DMS114 treated with DMSO at 0.1 percent for 48 hours (cell line): Measurements from ENCODE around the gene INPP5A.

Source experiments
- DNase-seq: peaks from one replicate; lab custom pipeline; 2025; ENCODE audit not compliant: unreplicated experiment; lab: John Stamatoyannopoulos, UW

The INPP5A gene

GRCh38 chr10:132642732-132643008 lies 105.1 kb downstream of the INPP5A start:
- no peak for DNase-seq

GRCh38 chr10:132643709-132644526 lies 106.3 kb downstream of the INPP5A start:
- DNase-seq: no peak

DNA sequence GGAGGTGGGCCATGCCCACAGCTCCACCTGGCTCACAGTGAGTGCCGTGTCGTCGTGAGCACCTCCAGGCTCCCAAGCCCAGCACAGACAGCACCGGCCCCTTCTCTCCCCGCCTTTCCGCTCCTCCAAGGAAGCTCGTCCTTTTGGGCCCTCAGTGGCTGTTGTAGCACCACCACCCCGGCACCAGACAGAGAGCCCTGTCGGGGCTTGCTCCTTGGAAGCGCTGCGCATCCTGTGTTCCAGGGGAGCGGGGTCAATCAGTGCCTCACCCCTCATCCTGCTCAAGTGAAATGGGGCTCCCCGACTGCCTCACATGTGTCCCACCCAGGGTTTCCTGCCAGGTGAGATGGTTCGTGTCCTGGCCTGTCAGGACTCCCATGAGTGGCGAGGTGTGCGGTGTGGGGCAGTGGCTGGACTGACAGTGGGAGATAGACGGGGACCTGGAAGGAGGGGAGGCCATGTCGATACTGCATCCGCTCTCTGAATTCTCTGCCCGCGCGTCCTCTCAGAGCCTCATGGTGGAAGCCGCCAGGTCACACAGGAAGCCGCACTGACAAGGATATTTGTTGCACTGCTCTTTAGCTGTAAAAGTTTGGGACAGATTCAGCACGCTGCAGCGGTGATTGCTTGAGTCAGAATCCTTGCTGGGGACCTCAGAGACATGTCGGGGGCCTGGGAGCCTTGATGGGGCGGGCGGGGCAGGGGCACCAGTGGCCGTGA lies 107.1 kb downstream of the INPP5A start:
- no peak for DNase-seq

DNA sequence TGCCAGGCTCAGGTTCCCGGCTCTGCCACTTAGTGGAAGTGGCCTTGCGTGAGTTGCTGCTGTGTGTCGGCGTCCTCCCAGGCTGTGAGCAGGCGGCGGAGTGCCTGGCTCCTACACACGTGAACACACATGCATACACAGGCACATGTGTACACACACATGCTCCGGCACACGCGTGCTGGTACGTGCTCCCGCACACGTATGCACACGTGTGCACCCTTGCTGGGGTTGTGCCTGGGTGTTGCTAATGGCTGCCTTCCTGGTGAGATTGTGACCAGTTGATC lies 107.6 kb downstream of the INPP5A start:
- no peak for DNase-seq

DNA sequence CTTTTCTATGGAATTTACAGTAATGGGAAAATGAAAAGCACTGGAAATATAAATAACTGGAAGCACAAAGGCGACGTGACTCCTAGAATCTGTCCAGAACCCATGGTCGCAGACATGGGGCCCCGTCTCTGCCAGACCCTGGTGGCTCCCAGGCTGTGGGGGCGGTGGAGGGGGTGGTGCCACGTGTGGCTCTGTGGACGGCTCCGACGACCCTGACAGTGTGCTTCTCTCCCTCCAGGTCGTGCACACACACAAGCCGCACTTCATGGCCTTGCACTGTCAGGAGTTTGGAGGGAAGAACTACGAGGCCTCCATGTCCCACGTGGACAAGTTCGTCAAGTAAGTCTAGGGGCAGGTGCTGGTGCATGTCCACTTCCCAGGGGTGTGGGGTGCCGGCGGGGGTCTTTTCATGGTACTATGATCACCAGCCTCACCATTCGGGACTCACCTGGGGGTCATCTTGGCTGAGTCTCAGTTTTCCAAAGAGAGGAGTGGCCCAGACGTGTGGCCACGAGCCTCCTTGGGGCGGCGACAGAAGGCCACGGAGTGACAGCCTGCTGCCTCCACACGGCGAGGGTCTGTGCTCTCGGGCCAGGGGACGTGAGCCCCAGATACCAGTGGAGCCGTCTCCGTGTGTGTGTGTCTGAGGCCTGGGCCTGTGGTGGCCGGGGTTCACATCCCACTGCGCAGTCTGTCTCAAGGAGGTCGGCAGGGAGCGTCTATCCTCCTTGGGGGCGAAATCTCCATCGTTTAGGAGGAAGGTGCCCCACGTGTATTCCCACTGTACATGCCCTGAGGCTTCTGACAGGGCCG lies 108.2 kb downstream of the INPP5A start:
- DNase-seq: no peak

- no peak for DNase-seq
Measured at GRCh38 chr10:132646443-132647097, 109.0 kb downstream of the INPP5A start.

GRCh38 chr10:132647424-132647823 lies 109.8 kb downstream of the INPP5A start:
- DNase-seq: no peak

- no peak for DNase-seq
Measured at GRCh38 chr10:132648072-132648850, 110.7 kb downstream of the INPP5A start.

DNA sequence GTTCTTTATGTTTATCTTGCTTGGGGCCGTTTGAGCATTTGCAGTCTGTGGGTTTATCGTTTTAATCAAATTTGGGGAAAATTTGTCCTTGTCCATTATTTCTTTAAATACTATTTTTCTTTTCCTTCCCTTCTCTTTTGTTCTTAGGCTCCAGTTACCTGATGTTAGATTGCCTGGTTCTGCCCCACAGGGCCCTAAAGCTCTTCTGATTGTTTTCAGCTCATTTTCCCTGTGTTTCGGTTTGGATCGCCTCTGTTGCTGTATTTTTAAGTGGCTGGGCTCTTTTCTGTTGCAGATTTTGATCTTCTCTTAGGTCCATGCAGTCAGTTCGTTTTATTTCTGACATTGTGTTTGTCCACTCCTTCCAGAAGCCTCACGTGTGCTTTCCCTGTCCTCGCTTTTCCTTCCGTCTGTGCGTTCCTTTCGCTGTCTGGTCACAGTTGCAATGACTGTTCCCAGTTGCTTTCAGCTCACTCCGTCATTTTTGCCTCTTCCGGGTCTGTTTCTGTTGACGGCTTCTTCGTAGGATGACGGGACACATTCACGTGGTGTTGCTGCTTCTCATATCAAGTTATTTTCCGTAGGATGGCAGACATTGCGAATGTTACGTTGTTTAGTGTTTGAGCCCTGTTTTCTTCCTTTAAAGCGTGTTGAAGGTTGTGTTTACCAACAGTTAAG lies 111.4 kb downstream of the INPP5A start:
- no peak for DNase-seq

DNA sequence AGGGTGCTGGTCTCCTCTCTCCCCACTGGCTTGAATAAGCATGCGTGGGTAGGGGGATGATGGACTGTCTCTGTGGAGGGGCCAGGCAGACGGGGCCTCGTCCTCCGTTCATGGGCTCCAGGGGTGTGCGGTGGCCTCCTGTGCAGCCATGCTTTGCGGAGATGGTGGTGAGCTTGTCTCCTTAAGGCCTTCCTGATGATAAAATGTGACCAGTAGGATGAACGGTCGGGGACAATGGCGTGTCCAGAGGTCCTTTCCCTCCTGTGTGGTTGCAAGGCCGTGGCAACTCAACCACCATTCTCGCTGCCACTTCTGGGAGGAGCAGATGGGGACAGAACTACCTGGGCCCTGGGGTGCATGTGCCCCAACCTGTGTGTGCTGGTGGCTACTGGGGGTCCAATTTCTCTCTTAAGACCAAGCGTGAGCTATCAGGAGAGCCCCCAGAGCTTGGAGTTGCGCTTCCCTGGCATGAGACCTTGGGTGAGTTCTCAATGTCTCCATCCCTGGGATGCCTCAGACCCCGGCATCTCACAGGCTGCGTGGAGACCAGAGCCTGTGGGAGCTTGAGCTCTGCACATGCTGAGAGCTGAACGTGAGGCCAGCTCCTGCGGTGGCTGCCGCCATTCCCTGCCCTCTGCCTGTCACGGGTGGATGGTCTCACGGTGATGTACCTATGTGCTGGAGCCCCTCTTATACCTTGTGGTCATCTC lies 112.2 kb downstream of the INPP5A start:
- DNase-seq: no peak

DNA sequence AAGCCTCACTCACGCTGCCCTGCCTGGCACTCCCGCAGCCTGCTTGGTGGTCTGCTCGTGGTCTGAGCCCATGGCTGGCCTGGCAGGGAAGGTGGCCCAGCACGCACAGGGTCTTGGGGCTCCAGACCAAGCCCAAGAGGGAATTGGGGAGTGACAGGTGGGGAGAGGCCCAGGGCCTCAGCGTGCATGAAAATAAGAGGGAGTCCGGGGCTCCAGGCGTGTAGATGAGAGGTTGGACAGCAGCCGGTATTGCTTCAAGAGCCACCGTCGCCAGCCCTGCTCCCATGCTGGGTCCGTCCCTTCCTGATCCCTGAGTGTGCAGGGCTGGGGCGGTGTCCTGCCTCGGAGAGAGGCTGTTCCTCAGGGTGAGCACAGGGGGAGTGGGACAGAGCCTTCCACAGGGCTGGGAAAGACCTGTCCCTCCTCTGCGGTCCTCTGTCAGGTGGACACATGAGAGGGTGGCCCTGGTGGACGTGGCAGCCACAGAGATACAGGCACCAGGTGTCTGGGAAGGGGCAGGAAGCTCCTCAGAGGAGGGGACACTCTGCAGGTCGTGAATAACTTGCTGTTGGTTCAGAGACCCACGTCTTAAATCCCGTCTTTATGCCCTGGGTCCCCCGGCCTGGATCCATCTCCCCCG lies 113.1 kb downstream of the INPP5A start:
- DNase-seq: no peak

GRCh38 chr10:132651511-132652029 lies 114.0 kb downstream of the INPP5A start:
- no peak for DNase-seq

- DNase-seq: no peak
Measured at GRCh38 chr10:132652446-132652845, 114.9 kb downstream of the INPP5A start.

DNA sequence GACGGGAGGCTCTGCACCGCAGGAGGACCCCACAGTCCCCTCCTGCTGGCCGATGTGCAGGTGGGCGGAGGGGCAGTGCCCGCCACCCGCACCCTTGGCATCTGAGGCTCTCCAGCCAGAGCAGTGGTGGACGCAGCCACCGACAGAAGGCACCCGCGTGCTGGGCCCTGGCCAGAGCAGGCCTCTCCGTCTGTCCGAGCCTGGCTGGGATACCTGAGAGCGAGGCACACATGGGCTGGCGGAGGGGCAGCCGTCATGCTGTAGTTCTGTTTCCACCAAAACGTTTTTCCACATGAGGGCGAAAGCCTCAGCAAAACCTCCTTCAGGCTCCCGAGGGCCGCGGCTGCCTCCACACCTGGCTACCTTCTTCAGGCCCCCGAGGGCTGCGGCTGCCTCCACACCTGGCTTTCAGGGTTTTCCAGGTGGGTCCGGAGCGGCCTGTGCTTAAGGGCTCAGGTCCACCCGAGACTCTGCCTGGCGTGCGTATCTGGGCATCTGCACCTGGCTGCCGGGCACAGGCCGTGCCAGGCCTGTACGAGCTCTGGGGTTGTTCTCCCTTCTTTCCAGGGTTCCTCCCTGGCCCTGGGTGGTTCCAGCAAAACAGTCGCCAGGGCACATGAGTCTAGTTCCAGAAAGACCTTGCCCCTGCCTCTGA lies 115.5 kb downstream of the INPP5A start:
- DNase-seq: no peak

GRCh38 chr10:132653721-132654120 lies 116.1 kb downstream of the INPP5A start:
- DNase-seq: no peak

DNA sequence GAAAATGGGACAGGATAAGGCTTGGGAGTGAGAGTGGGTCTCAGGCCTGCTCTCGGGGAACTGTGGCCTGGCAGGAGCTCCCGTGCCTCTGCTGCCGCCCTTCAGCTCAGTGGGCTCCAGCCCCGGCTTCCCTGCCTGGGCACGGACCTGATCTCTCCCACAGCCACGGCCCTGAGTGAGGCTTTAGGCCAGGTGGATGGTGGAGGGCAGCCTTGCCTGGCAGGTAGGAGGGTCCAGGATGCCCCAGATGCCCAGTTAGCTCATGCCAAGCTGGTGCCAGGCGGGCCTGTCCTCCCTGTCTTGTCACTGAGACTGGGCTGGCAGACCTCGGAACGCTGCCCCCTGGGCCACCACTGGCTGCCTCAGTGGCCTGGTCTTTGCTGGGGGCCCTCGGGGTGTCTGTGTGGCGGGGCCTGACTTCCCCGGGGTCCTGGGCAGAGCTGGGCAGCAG lies 116.6 kb downstream of the INPP5A start:
- DNase-seq: no peak

- DNase-seq: peak; percentile 38
Measured at GRCh38 chr10:132654708-132655661, 117.4 kb downstream of the INPP5A start.
